ENCODE results near the gene CEP63.

Gene CEP63

GRCh38 chr3:134623615-134624245 is 137.9 kb downstream of the CEP63 start:
- H3K27ac ChIP-seq = no peak overlapping the region
- ChIA-PET POLR2A (ENCODE audit: low non-redundant PET) (no interaction called here), CTCF (no interaction called here)
- TF ChIP-seq, protein P1, sequence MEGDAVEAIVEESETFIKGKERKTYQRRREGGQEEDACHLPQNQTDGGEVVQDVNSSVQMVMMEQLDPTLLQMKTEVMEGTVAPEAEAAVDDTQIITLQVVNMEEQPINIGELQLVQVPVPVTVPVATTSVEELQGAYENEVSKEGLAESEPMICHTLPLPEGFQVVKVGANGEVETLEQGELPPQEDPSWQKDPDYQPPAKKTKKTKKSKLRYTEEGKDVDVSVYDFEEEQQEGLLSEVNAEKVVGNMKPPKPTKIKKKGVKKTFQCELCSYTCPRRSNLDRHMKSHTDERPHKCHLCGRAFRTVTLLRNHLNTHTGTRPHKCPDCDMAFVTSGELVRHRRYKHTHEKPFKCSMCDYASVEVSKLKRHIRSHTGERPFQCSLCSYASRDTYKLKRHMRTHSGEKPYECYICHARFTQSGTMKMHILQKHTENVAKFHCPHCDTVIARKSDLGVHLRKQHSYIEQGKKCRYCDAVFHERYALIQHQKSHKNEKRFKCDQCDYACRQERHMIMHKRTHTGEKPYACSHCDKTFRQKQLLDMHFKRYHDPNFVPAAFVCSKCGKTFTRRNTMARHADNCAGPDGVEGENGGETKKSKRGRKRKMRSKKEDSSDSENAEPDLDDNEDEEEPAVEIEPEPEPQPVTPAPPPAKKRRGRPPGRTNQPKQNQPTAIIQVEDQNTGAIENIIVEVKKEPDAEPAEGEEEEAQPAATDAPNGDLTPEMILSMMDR (conservative IDR thresholded peaks at IDR 0.05; ENCODE audit: low read depth) = no peak
- no peak for DNase-seq (ENCODE audit: low spot score)
